ENCODE measurements around the gene CLGN. TPM values are rescaled to one million over a fixed set of nuclear protein-coding genes. Genes with fewer than 3 reads are reported as not detected.

Gene CLGN
- total and polyA plus RNA-seq, 10 of the 15 experiments (the other 5 are each of a cell fraction or from before 2014, with no cell fraction given): 0.11 to 1.0 (median 0.62) TPM

DNA sequence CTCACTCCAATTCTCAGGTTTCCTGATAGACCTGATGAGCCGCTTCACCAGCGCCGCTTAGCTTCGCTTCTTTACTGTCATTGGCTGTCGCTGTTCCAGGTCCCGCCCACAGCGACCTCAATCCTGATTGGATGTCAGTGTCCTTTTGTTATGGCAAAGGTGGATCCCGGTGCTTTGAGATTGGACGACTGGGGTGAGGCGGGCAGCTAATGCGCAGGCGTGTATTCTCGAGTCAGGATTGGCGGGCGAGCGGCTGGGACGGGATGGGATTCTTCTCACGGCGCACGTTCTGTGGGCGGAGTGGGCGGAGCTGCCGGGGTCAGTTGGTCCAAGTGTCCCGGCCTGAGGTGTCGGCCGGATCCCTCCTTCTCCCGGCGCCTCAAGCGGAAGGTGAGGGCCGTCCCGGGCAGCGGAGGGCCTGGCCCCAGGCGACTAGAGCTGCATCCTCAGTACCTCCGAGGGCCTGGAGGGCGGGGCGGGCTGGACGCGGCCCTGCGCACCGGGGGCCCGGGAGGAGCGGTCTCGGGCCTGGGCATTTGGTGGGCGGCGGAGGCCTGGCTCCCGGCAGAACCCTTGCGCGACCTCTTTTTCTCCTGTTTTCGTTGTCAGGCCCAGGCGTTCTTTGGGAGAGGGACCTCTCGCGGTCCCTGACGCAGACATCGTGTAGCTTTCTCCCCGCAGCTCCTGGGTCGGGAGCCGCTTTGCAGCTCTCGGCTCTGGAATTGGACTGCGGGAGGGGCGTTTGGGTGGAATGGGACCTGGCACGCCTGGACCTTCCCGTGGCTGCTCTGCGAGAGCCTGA lies 53.9 kb downstream of the CLGN start, which contains the start of gene SCOC (continued):
- TF ChIP-seq ZBED1 (IDR thresholded peaks at IDR 0.05; ENCODE audit: borderline replicate concordance): no peak
- TF ChIP-seq, protein P1, sequence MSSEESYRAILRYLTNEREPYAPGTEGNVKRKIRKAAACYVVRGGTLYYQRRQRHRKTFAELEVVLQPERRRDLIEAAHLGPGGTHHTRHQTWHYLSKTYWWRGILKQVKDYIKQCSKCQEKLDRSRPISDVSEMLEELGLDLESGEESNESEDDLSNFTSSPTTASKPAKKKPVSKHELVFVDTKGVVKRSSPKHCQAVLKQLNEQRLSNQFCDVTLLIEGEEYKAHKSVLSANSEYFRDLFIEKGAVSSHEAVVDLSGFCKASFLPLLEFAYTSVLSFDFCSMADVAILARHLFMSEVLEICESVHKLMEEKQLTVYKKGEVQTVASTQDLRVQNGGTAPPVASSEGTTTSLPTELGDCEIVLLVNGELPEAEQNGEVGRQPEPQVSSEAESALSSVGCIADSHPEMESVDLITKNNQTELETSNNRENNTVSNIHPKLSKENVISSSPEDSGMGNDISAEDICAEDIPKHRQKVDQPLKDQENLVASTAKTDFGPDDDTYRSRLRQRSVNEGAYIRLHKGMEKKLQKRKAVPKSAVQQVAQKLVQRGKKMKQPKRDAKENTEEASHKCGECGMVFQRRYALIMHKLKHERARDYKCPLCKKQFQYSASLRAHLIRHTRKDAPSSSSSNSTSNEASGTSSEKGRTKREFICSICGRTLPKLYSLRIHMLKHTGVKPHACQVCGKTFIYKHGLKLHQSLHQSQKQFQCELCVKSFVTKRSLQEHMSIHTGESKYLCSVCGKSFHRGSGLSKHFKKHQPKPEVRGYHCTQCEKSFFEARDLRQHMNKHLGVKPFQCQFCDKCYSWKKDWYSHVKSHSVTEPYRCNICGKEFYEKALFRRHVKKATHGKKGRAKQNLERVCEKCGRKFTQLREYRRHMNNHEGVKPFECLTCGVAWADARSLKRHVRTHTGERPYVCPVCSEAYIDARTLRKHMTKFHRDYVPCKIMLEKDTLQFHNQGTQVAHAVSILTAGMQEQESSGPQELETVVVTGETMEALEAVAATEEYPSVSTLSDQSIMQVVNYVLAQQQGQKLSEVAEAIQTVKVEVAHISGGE (CRISPR knock-in tag; IDR thresholded peaks at IDR 0.05): no peak
- TF ChIP-seq CBX3 (IDR thresholded peaks at IDR 0.05; ENCODE audit: borderline replicate concordance, low read depth): no peak
- no peak for TF ChIP-seq HDAC2 (IDR thresholded peaks at IDR 0.05)
- no peak for TF ChIP-seq SREBF1 (IDR thresholded peaks at IDR 0.05; ENCODE audit: low read length)
- no peak for TF ChIP-seq ZNF217 (IDR thresholded peaks at IDR 0.05)
- no peak for TF ChIP-seq SMARCA5 (IDR thresholded peaks at IDR 0.05)
- TF ChIP-seq KDM1A (IDR thresholded peaks at IDR 0.05; ENCODE audit: borderline replicate concordance): no peak
- TF ChIP-seq MTA3 (IDR thresholded peaks at IDR 0.05; ENCODE audit: borderline replicate concordance, low read length): no peak
- no peak for TF ChIP-seq FOXK2 (IDR thresholded peaks at IDR 0.05)
- TF ChIP-seq, protein P2, sequence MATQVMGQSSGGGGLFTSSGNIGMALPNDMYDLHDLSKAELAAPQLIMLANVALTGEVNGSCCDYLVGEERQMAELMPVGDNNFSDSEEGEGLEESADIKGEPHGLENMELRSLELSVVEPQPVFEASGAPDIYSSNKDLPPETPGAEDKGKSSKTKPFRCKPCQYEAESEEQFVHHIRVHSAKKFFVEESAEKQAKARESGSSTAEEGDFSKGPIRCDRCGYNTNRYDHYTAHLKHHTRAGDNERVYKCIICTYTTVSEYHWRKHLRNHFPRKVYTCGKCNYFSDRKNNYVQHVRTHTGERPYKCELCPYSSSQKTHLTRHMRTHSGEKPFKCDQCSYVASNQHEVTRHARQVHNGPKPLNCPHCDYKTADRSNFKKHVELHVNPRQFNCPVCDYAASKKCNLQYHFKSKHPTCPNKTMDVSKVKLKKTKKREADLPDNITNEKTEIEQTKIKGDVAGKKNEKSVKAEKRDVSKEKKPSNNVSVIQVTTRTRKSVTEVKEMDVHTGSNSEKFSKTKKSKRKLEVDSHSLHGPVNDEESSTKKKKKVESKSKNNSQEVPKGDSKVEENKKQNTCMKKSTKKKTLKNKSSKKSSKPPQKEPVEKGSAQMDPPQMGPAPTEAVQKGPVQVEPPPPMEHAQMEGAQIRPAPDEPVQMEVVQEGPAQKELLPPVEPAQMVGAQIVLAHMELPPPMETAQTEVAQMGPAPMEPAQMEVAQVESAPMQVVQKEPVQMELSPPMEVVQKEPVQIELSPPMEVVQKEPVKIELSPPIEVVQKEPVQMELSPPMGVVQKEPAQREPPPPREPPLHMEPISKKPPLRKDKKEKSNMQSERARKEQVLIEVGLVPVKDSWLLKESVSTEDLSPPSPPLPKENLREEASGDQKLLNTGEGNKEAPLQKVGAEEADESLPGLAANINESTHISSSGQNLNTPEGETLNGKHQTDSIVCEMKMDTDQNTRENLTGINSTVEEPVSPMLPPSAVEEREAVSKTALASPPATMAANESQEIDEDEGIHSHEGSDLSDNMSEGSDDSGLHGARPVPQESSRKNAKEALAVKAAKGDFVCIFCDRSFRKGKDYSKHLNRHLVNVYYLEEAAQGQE (IDR thresholded peaks at IDR 0.05; ENCODE audit: low read depth, low read length): no peak
- no peak for TF ChIP-seq CEBPB (IDR thresholded peaks at IDR 0.05; ENCODE audit: borderline replicate concordance in 1 of 2, low read depth in 2 of 2, low read length in 2 of 2)
- TF ChIP-seq MYB (IDR thresholded peaks at IDR 0.05; ENCODE audit: borderline replicate concordance, low read depth, low read length): no peak
- TF ChIP-seq, protein P3, sequence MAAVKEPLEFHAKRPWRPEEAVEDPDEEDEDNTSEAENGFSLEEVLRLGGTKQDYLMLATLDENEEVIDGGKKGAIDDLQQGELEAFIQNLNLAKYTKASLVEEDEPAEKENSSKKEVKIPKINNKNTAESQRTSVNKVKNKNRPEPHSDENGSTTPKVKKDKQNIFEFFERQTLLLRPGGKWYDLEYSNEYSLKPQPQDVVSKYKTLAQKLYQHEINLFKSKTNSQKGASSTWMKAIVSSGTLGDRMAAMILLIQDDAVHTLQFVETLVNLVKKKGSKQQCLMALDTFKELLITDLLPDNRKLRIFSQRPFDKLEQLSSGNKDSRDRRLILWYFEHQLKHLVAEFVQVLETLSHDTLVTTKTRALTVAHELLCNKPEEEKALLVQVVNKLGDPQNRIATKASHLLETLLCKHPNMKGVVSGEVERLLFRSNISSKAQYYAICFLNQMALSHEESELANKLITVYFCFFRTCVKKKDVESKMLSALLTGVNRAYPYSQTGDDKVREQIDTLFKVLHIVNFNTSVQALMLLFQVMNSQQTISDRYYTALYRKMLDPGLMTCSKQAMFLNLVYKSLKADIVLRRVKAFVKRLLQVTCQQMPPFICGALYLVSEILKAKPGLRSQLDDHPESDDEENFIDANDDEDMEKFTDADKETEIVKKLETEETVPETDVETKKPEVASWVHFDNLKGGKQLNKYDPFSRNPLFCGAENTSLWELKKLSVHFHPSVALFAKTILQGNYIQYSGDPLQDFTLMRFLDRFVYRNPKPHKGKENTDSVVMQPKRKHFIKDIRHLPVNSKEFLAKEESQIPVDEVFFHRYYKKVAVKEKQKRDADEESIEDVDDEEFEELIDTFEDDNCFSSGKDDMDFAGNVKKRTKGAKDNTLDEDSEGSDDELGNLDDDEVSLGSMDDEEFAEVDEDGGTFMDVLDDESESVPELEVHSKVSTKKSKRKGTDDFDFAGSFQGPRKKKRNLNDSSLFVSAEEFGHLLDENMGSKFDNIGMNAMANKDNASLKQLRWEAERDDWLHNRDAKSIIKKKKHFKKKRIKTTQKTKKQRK (IDR thresholded peaks at IDR 0.05; ENCODE audit: low read depth, low read length): no peak
- TF ChIP-seq RFX5 (IDR thresholded peaks at IDR 0.05; ENCODE audit: low read depth, low read length): peak; percentile 33; the same call in 1 of the 2 replicates
- TF ChIP-seq BCL11A (IDR thresholded peaks at IDR 0.05; ENCODE audit: low read depth, low read length): no peak
- peak; percentile 79; the same call in 1 of the 2 replicates for TF ChIP-seq MXI1 (IDR thresholded peaks at IDR 0.05; ENCODE audit: low read depth, low read length)
- TF ChIP-seq STAT3 (IDR thresholded peaks at IDR 0.05; ENCODE audit: low read depth, low read length): no peak
- TF ChIP-seq PAX8 (IDR thresholded peaks at IDR 0.05): no peak
- no peak for TF ChIP-seq E2F4 (IDR thresholded peaks at IDR 0.05; ENCODE audit: low read depth, low read length)
